Transverse colon (tissue), 4 donors: ENCODE measurements around the gene WNT7A. TPM values are rescaled to one million over a fixed set of nuclear protein-coding genes. Genes with fewer than 3 reads are reported as not detected.

ENCODE experiments used
- DNase-seq: peaks from one replicate; pipeline ENCODE4 v3.0.0-alpha.2; 2019
- H3K27ac ChIP-seq, 4 donors: fragments of 200-600 bp; sonication (generic); 2 replicates each; pipeline ENCODE4 v1.5.1; 2016 to 2018; ENCODE audit warnings: inconsistent platforms in 4 of 4
- H3K27me3 ChIP-seq: fragments of 200-600 bp; sonication (generic); 2 replicates; pipeline ENCODE4 v1.5.1; 2017; ENCODE audit warnings: inconsistent platforms
- H3K36me3 ChIP-seq, 4 donors: fragments of 200-600 bp; sonication (generic); 2 replicates each; pipeline ENCODE4 v1.5.1; 2017 to 2019; ENCODE audit warnings: inconsistent platforms in 4 of 4
- H3K4me1 ChIP-seq, 4 donors: fragments of 200-600 bp; sonication (generic); 2 replicates each; pipeline ENCODE4 v1.5.1; 2017 to 2020; ENCODE audit warnings: inconsistent platforms in 4 of 4
- H3K4me3 ChIP-seq, 4 donors: fragments of 200-600 bp; sonication (generic); 1 replicate in 1 of 4; 2 replicates in 3 of 4; pipeline versions ENCODE4 v1.5.1 to v1.6.1; 2017 to 2019; ENCODE audit warnings: inconsistent platforms in 4 of 4
- H3K9me3 ChIP-seq, 2 donors: fragments of 200-600 bp; sonication (generic); 2 replicates each; pipeline ENCODE4 v1.5.1; 2017 to 2019; ENCODE audit warnings: inconsistent platforms in 2 of 2
- CTCF ChIP-seq, 5 experiments: fragments of 200-600 bp in 3 of 5; fragments of 450-650 bp in 2 of 5; sonication (generic) in 3 of 5; IDR thresholded peaks; 1 replicate in 2 of 5; 2 replicates in 3 of 5; pipeline ENCODE4 v1.5.1; 2016 to 2017; ENCODE audit warnings: antibody characterized with exemption in 5 of 5, inconsistent platforms in 3 of 5, mild to moderate bottlenecking in 2 of 5, moderate library complexity in 1 of 5
- EP300 ChIP-seq: sonication (generic); formaldehyde crosslinking; IDR thresholded peaks from one replicate; pipeline ENCODE4 v1.6.1; 2017; ENCODE audit warnings: antibody characterized with exemption, low read depth
- POLR2A ChIP-seq: fragments of 450-650 bp; IDR thresholded peaks from one replicate; pipeline ENCODE4 v1.6.1; 2016; ENCODE audit warnings: antibody characterized with exemption, mild to moderate bottlenecking, moderate library complexity
- POLR2AphosphoS5 ChIP-seq, 3 donors: sonication (generic); formaldehyde crosslinking; IDR thresholded peaks; one replicate each; pipeline ENCODE4 v1.6.1; 2016; ENCODE audit warnings: antibody characterized with exemption in 3 of 3
- WGBS, 2 donors: methylation state at CpG; one replicate each; pipeline ENCODE4 v1.1.5; 2018; ENCODE audit warnings: low coverage in 1 of 2; 5-methylcytosine and 5-hydroxymethylcytosine counted together
- in situ Hi-C, 4 donors: fragments of 200-750 bp; cut with MboI; loops; one replicate each; pipeline versions ENCODE4 v1.15.0 to v1.15.1; 2017; ENCODE audit warnings: low sequenced_read_pairs in 3 of 4, low pct_ligation_motif_present in 1 of 4, low pct_unique_long_range_greater_than_20kb in 1 of 4
- intact Hi-C: fragments of 100-400 bp; cut with DNase I; formaldehyde crosslinking; loops from one replicate; pipeline ENCODE4 v1.15.1; 2023; ENCODE audit warnings: low total_unique reads
- total RNA-seq, 4 donors: library from RNA; depleted of rRNA; stranded (reverse); fragments of >200 nt; gene quantifications; one replicate each; pipeline ENCODE4 v1.1.0, GENCODE V29; 2016

Gene WNT7A
- total RNA-seq, 4 donors from 2014 or later = not detected

GRCh38 chr3:13834258-13835035 is 45.4 kb downstream of the WNT7A start:
- WGBS, 2 donors = 68% methylated on average over 14 of the region's 14 CpGs; no CpG with 5 or more reads in 1 of the 2 donors
- Histone ChIP-seq H3K27me3 (no peaks in the 10 kb centered on the region), H3K36me3 (no peaks in the 10 kb centered on the region), H3K27ac (no peak overlapping the region), H3K4me1 (no peaks in the 10 kb centered on the region), H3K4me3 (no peak overlapping the region), H3K9me3 (no peaks in the 10 kb centered on the region)
- DNase-seq = no peak
- intact Hi-C loops (no loop called here), in situ Hi-C loops (no loop called here)
- TF ChIP-seq CTCF (IDR thresholded peaks at IDR 0.05) (no peak), EP300 (no peak), POLR2A (no peak), POLR2AphosphoS5 (IDR thresholded peaks at IDR 0.05) (no peak)

GRCh38 chr3:13833506-13834257 is 46.2 kb downstream of the WNT7A start:
- H3K4me3 ChIP-seq = no peak overlapping the region
- no peak for DNase-seq
- WGBS, 2 donors = 77% methylated on average over 8 of the region's 9 CpGs; no CpG with 5 or more reads in 1 of the 2 donors
- intact Hi-C loops = no loop called here
- no peak overlapping the region for H3K27ac ChIP-seq
- in situ Hi-C loops = no loop called here
- H3K36me3 ChIP-seq = no peaks in the 10 kb centered on the region
- no peaks in the 10 kb centered on the region for H3K4me1 ChIP-seq
- H3K27me3 ChIP-seq = no peaks in the 10 kb centered on the region
- no peaks in the 10 kb centered on the region for H3K9me3 ChIP-seq
- TF ChIP-seq POLR2AphosphoS5 (IDR thresholded peaks at IDR 0.05) = no peak
- no peak for TF ChIP-seq POLR2A
- TF ChIP-seq CTCF (IDR thresholded peaks at IDR 0.05) = no peak

GRCh38 chr3:13832130-13832529 is 47.7 kb downstream of the WNT7A start:
- Histone ChIP-seq H3K36me3 (no peaks in the 10 kb centered on the region), H3K27ac (no peak overlapping the region), H3K9me3 (no peaks in the 10 kb centered on the region), H3K4me3 (no peak overlapping the region), H3K4me1 (no peaks in the 10 kb centered on the region), H3K27me3 (no peaks in the 10 kb centered on the region)
- intact Hi-C loops = no loop called here
- no peak for DNase-seq
- in situ Hi-C loops = no loop called here
- TF ChIP-seq POLR2AphosphoS5 (IDR thresholded peaks at IDR 0.05) (no peak), CTCF (IDR thresholded peaks at IDR 0.05) (no peak)

GRCh38 chr3:13831386-13831996 is 48.4 kb downstream of the WNT7A start:
- Histone ChIP-seq H3K9me3 (no peaks in the 10 kb centered on the region), H3K36me3 (no peaks in the 10 kb centered on the region), H3K4me3 (no peak overlapping the region), H3K27ac (no peak overlapping the region), H3K4me1 (no peaks in the 10 kb centered on the region), H3K27me3 (no peaks in the 10 kb centered on the region)
- DNase-seq = no peak
- TF ChIP-seq EP300 (no peak), POLR2AphosphoS5 (IDR thresholded peaks at IDR 0.05) (no peak), CTCF (IDR thresholded peaks at IDR 0.05) (no peak), POLR2A (no peak)
- in situ Hi-C loops = no loop called here
- WGBS, 2 donors = 84% methylated on average over 7 of the region's 8 CpGs; no CpG with 5 or more reads in 1 of the 2 donors
- intact Hi-C loops = no loop called here
